ENCODE data around the gene LYPD1.

LYPD1 gene

GRCh38 chr2:132645722-132646539 is 24.1 kb downstream of the LYPD1 start:
- DNase-seq (ENCODE audit: low read depth): no peak
- Histone ChIP-seq H3K36me3 (ENCODE audit: control insufficient read depth, insufficient read depth, low read length, severe bottlenecking) (no peaks in the 10 kb centered on the region), H3K4me1 (ENCODE audit: control insufficient read depth, insufficient read depth, low read length) (no peaks in the 10 kb centered on the region), H3K9ac (ENCODE audit: low read length) (no peak overlapping the region), H3K27me3 (replicated peaks; ENCODE audit: control insufficient read depth, insufficient read depth, low read length) (no peaks in the 10 kb centered on the region), H3K4me3 (ENCODE audit: low read length) (no peak overlapping the region), H3K9me3 (ENCODE audit: control insufficient read depth, low read length) (no peaks in the 10 kb centered on the region)

DNA sequence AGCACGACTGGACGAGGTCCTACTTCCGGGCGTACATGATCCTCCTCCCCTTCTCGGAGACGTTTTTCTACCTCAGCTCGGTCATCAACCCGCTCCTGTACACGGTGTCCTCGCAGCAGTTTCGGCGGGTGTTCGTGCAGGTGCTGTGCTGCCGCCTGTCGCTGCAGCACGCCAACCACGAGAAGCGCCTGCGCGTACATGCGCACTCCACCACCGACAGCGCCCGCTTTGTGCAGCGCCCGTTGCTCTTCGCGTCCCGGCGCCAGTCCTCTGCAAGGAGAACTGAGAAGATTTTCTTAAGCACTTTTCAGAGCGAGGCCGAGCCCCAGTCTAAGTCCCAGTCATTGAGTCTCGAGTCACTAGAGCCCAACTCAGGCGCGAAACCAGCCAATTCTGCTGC is 24.8 kb downstream of the LYPD1 start:
- peak overlapping the region; percentile 39 for H3K4me3 ChIP-seq (ENCODE audit: low read length)
- no peaks in the 10 kb centered on the region for H3K36me3 ChIP-seq (ENCODE audit: control insufficient read depth, insufficient read depth, low read length, severe bottlenecking)
- no peaks in the 10 kb centered on the region for H3K27me3 ChIP-seq (replicated peaks; ENCODE audit: control insufficient read depth, insufficient read depth, low read length)
- H3K9me3 ChIP-seq (ENCODE audit: control insufficient read depth, low read length): no peaks in the 10 kb centered on the region
- DNase-seq (ENCODE audit: low read depth): no peak
- no peak overlapping the region for H3K9ac ChIP-seq (ENCODE audit: low read length)
- peaks cover 2% of the 10 kb centered on the region for H3K4me1 ChIP-seq (ENCODE audit: control insufficient read depth, insufficient read depth, low read length)

DNA sequence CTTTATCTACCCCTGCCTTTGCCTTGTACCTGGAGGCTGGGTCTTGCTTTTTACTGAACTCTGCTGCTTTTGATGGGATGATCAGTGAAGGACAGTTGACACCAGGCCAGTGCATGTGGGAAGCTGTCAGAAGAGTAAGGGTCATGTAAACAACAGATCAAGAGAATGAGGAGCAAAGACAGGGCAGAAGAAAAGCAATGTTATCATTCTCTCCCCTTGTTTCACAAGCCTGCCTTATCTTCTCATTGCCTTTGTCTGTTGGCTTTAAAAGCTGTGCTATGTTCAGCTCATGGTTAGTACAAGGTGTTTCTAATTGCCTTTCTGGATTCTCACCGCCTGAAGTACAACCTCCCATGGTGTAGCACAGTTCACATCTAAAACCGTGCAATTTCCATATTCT is 27.6 kb downstream of the LYPD1 start:
- peaks cover 6% of the 10 kb centered on the region for H3K4me1 ChIP-seq (ENCODE audit: control insufficient read depth, insufficient read depth, low read length)
- DNase-seq (ENCODE audit: low read depth): no peak

GRCh38 chr2:132641819-132642218 is 28.2 kb downstream of the LYPD1 start:
- H3K36me3 ChIP-seq (ENCODE audit: control insufficient read depth, insufficient read depth, low read length, severe bottlenecking): no peaks in the 10 kb centered on the region
- H3K4me1 ChIP-seq (ENCODE audit: control insufficient read depth, insufficient read depth, low read length): peaks cover 6% of the 10 kb centered on the region
- H3K9me3 ChIP-seq (ENCODE audit: control insufficient read depth, low read length): no peaks in the 10 kb centered on the region
- no peak for DNase-seq (ENCODE audit: low read depth)
- no peaks in the 10 kb centered on the region for H3K27me3 ChIP-seq (replicated peaks; ENCODE audit: control insufficient read depth, insufficient read depth, low read length)
- no peak overlapping the region for H3K4me3 ChIP-seq (ENCODE audit: low read length)
- H3K9ac ChIP-seq (ENCODE audit: low read length): no peak overlapping the region

More for the DNA sequence above, 27.6 kb downstream of the LYPD1 start:
- H3K9ac ChIP-seq (ENCODE audit: low read length): no peak overlapping the region
- H3K9me3 ChIP-seq (ENCODE audit: control insufficient read depth, low read length): no peaks in the 10 kb centered on the region
- no peak overlapping the region for H3K4me3 ChIP-seq (ENCODE audit: low read length)
- no peaks in the 10 kb centered on the region for H3K27me3 ChIP-seq (replicated peaks; ENCODE audit: control insufficient read depth, insufficient read depth, low read length)
- H3K36me3 ChIP-seq (ENCODE audit: control insufficient read depth, insufficient read depth, low read length, severe bottlenecking): no peaks in the 10 kb centered on the region

DNA sequence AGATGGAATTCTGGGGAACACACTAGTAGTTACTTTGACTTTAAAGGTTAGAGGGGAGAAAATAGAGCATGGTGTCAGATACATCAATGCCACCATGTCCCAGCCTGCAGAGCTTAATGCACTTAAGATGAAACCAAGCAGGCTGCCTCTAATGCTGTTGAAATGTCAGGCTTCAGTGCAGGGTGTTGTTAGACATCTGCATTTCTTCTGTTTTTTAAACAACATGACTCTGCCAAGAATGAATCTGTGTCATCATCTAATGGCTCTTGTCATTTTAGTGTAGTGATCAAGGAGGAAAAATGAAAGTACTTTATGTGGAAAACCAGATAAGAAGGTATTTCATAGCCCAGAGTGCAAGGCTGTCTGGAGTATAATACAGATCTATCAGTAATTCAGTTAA is 29.9 kb downstream of the LYPD1 start:
- no peak for DNase-seq (ENCODE audit: low read depth)
- H3K9me3 ChIP-seq (ENCODE audit: control insufficient read depth, low read length): no peaks in the 10 kb centered on the region
- H3K9ac ChIP-seq (ENCODE audit: low read length): no peak overlapping the region
- H3K27me3 ChIP-seq (replicated peaks; ENCODE audit: control insufficient read depth, insufficient read depth, low read length): no peaks in the 10 kb centered on the region
- no peak overlapping the region for H3K4me3 ChIP-seq (ENCODE audit: low read length)
- H3K4me1 ChIP-seq (ENCODE audit: control insufficient read depth, insufficient read depth, low read length): peaks cover 6% of the 10 kb centered on the region
- no peaks in the 10 kb centered on the region for H3K36me3 ChIP-seq (ENCODE audit: control insufficient read depth, insufficient read depth, low read length, severe bottlenecking)

DNA sequence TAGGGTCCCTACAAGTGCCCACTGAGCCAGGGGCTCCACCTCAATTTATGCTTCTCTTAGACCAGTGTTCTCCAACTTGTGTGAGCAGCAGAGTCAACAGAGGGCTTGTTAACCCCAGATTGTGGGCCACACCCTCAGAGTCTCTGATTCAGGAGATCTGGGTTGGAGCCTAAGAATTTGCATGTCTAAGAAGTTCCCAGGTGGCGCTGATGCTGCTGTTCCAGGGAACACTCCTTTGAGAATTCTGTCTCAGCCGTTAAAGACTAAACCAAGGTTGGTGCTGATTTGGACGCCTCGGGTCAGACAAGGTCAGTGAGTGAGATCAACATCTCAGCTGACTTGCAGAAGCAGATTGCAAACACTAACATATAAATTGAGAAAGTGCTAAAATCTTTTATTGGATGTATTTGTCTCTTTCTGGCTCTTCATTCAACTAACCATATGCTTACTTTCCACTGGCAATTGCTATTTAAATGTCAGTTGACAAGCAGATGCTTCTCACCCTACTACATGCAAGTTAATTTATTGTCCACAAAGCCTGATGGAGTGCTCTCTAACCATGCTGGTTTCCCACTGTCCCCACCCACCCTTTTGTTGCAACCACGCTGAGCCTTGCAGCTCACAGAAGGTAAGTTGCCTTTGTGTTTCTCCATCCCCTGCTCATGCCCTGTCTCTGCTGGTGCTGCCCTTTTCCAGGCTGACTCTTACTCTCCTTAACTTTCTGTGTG is 31.5 kb downstream of the LYPD1 start:
- no peak overlapping the region for H3K4me3 ChIP-seq (ENCODE audit: low read length)
- H3K36me3 ChIP-seq (ENCODE audit: control insufficient read depth, insufficient read depth, low read length, severe bottlenecking): no peaks in the 10 kb centered on the region
- peaks cover 6% of the 10 kb centered on the region for H3K4me1 ChIP-seq (ENCODE audit: control insufficient read depth, insufficient read depth, low read length)
- no peaks in the 10 kb centered on the region for H3K27me3 ChIP-seq (replicated peaks; ENCODE audit: control insufficient read depth, insufficient read depth, low read length)
- no peak for DNase-seq (ENCODE audit: low read depth)
- H3K9ac ChIP-seq (ENCODE audit: low read length): no peak overlapping the region
- H3K9me3 ChIP-seq (ENCODE audit: control insufficient read depth, low read length): no peaks in the 10 kb centered on the region

- Histone ChIP-seq H3K4me3 (ENCODE audit: low read length) (no peak overlapping the region), H3K36me3 (ENCODE audit: control insufficient read depth, insufficient read depth, low read length, severe bottlenecking) (no peaks in the 10 kb centered on the region), H3K9me3 (ENCODE audit: control insufficient read depth, low read length) (no peaks in the 10 kb centered on the region), H3K4me1 (ENCODE audit: control insufficient read depth, insufficient read depth, low read length) (peaks cover 13% of the 10 kb centered on the region), H3K9ac (ENCODE audit: low read length) (no peak overlapping the region), H3K27me3 (replicated peaks; ENCODE audit: control insufficient read depth, insufficient read depth, low read length) (no peaks in the 10 kb centered on the region)
- no peak for DNase-seq (ENCODE audit: low read depth)
These were observed 33.7 kb downstream of the LYPD1 start for GRCh38 chr2:132636346-132636745.

- no peak overlapping the region for H3K4me3 ChIP-seq (ENCODE audit: low read length)
- DNase-seq (ENCODE audit: low read depth): no peak
- H3K9me3 ChIP-seq (ENCODE audit: control insufficient read depth, low read length): no peaks in the 10 kb centered on the region
- no peak overlapping the region for H3K9ac ChIP-seq (ENCODE audit: low read length)
- no peaks in the 10 kb centered on the region for H3K27me3 ChIP-seq (replicated peaks; ENCODE audit: control insufficient read depth, insufficient read depth, low read length)
- peaks cover 7% of the 10 kb centered on the region for H3K4me1 ChIP-seq (ENCODE audit: control insufficient read depth, insufficient read depth, low read length)
- no peaks in the 10 kb centered on the region for H3K36me3 ChIP-seq (ENCODE audit: control insufficient read depth, insufficient read depth, low read length, severe bottlenecking)
These were observed 36.4 kb downstream of the LYPD1 start for GRCh38 chr2:132633635-132634034.

DNA sequence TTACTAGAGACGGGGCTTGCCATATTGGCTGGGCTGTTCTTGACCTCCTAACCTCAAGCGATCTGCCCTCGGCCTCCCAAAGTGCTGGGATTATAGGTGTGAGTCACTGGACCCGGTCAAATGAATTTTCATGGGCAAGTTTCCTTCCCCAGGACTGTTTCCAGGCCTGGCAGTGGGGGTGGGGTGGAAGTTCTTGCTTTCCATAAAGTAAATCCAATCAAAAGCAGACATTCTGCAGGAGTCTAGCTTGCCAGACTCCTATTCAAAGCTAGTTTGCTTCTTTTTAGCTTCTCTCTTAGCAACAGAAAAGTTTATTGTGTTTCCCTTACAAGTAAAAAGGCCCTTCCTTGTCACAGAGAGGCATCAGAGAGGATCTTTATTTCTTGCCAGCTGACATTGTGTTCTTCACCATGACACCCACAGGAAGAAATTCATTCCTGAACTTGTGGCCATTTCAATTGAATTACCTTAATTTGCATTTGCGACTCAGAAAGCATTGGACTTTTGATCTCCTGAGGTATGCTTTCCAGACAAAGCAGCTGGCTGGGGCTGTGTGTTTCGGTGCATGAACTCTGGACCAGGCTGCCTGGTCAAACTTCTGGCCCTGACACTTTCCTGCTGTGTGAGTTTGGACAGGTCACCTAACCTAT is 37.9 kb downstream of the LYPD1 start:
- Histone ChIP-seq H3K4me1 (ENCODE audit: control insufficient read depth, insufficient read depth, low read length) (peaks cover 12% of the 10 kb centered on the region), H3K27me3 (replicated peaks; ENCODE audit: control insufficient read depth, insufficient read depth, low read length) (no peaks in the 10 kb centered on the region), H3K9me3 (ENCODE audit: control insufficient read depth, low read length) (no peaks in the 10 kb centered on the region), H3K4me3 (ENCODE audit: low read length) (no peak overlapping the region), H3K9ac (ENCODE audit: low read length) (no peak overlapping the region), H3K36me3 (ENCODE audit: control insufficient read depth, insufficient read depth, low read length, severe bottlenecking) (no peaks in the 10 kb centered on the region)
- peak; percentile 45 for DNase-seq (ENCODE audit: low read depth)

DNA sequence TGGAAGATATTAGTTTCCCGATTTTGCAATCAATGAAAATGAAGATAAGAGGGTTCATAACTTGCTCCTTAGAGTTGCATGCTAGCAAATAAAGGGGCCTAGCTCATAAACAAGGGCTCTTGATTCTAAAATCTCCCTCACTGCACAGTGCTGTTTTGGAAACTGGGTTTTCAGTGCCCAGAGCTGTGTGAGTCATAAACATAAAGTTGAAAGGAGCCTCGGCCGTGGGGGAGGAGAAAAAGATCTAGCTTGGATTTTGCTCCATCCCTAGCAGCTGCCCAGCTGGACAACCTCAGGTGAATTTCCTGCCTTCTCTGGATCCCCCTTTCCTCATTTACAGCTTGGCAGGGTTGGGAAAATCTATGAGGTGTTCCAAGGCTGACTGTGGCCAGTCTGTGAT is 42.5 kb downstream of the LYPD1 start:
- Histone ChIP-seq H3K9ac (ENCODE audit: low read length) (no peak overlapping the region), H3K27me3 (replicated peaks; ENCODE audit: control insufficient read depth, insufficient read depth, low read length) (no peaks in the 10 kb centered on the region), H3K4me3 (ENCODE audit: low read length) (no peak overlapping the region), H3K9me3 (ENCODE audit: control insufficient read depth, low read length) (no peaks in the 10 kb centered on the region), H3K36me3 (ENCODE audit: control insufficient read depth, insufficient read depth, low read length, severe bottlenecking) (no peaks in the 10 kb centered on the region), H3K4me1 (ENCODE audit: control insufficient read depth, insufficient read depth, low read length) (peaks cover 27% of the 10 kb centered on the region)
- peak; percentile 18 for DNase-seq (ENCODE audit: low read depth)

- H3K27me3 ChIP-seq (replicated peaks; ENCODE audit: control insufficient read depth, insufficient read depth, low read length): no peaks in the 10 kb centered on the region
- H3K36me3 ChIP-seq (ENCODE audit: control insufficient read depth, insufficient read depth, low read length, severe bottlenecking): no peaks in the 10 kb centered on the region
- peak; percentile 88 for DNase-seq (ENCODE audit: low read depth)
- H3K9me3 ChIP-seq (ENCODE audit: control insufficient read depth, low read length): no peaks in the 10 kb centered on the region
- peaks cover 32% of the 10 kb centered on the region for H3K4me1 ChIP-seq (ENCODE audit: control insufficient read depth, insufficient read depth, low read length)
- H3K4me3 ChIP-seq (ENCODE audit: low read length): peak overlapping the region; percentile 61
- peak overlapping the region; percentile 69 for H3K9ac ChIP-seq (ENCODE audit: low read length)
These were observed 46.7 kb downstream of the LYPD1 start for GRCh38 chr2:132623096-132623839.
